ENCODE data around the gene RAB3GAP2.
"Not testable (repeated sequence)": the region's sequence is repeated elsewhere in the genome, so short reads cannot be mapped to it uniquely, and the experiment has no call there.

RAB3GAP2 gene

DNA sequence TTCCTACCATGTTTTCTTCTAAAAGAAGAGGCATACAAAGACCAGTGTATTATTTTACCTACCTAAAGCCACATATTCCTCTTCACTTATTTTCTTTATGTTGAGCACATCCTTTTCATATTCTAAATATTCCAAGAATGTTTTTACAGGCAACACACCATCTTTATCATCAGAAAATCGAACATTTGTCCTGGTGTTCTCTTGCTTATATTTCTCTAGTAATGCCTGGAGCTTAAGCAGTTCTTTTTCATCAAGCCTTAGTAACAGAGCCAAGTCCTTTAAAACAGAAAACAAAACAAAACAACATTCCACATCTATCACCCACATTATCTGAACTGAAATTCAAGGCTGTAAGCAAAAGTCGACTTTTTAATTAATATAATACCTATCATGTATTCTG is 89.6 kb downstream of the RAB3GAP2 start:
- Histone ChIP-seq H3K4me1 (no peaks in the 10 kb centered on the region), H3K27ac (no peak overlapping the region), H3K9me3 (replicated peaks in 1 of 11) (no peaks in the 10 kb centered on the region), H4K20me1 (peaks cover 0 to 3% (median 0%) of the 10 kb centered on the region in 11 experiments; a peak in 3 of 22 replicates), H3K4me3 (no peak overlapping the region), H3K27me3 (no peaks in the 10 kb centered on the region), H3K4me2 (no peak overlapping the region), H3K9ac (no peak overlapping the region), H3K36me3 (peaks cover 66 to 97% (median 75%) of the 10 kb centered on the region in 11 experiments)
- TF ChIP-seq Cebpa-rat (IDR thresholded peaks at IDR 0.05), result no peak

DNA sequence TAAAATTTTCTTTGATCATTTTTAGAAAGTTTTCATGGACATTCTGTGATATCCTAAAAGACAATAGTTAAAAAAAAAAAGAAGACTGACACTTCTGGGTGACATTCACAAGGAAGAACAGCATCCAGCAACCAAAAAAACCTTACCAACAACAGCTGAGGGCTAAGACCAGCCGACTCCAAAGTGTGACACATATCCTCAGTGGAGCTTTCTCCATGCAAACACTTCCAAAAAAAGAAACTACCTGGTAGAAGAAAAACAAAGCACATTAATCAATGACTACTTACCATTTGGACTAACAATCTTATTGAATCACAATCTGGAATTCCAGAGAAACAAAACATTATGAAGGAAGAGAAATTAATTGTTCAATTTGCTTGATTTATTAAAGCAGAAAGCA is 90.1 kb downstream of the RAB3GAP2 start:
- H3K4me3 ChIP-seq, result no peak overlapping the region
- no peaks in the 10 kb centered on the region for H3K9me3 ChIP-seq (replicated peaks in 1 of 11)
- no peak for TF ChIP-seq Cebpa-rat (IDR thresholded peaks at IDR 0.05)
- H3K27ac ChIP-seq, result no peak overlapping the region
- no peak overlapping the region for H3K9ac ChIP-seq
- H3K4me1 ChIP-seq, result no peaks in the 10 kb centered on the region
- H3K36me3 ChIP-seq, result peaks cover 67 to 97% (median 75%) of the 10 kb centered on the region in 11 experiments
- H3K4me2 ChIP-seq, result no peak overlapping the region
- peaks cover 0 to 4% (median 0%) of the 10 kb centered on the region in 11 experiments; a peak in 3 of 22 replicates for H4K20me1 ChIP-seq
- H3K27me3 ChIP-seq, result no peaks in the 10 kb centered on the region

DNA sequence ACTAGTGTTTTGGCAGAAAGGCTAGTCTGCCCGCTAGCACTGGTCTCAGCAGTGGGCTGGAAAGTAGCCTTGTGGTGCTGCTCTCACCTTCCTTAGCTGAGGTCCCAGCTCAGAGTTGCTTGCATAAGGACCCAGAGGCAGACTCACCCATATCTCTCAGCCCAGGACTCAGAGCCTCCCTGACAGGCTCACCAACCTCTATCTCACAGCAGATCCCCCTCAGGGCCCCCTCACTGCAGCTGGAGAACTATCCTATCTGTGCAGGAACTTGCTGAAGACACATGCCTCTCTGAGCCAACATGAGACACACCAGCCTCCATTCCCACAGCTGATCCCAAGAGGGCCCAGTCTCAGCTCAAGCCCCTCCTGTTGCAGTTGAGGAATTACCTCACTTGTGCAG is 95.7 kb downstream of the RAB3GAP2 start:
- no peaks in the 10 kb centered on the region for H3K27me3 ChIP-seq
- no peak overlapping the region for H3K4me3 ChIP-seq
- peaks cover 58 to 98% (median 87%) of the 10 kb centered on the region in 11 experiments for H3K36me3 ChIP-seq
- peaks cover 0 to 10% (median 0%) of the 10 kb centered on the region in 11 experiments; a peak in 5 of 22 replicates for H4K20me1 ChIP-seq
- no peak for TF ChIP-seq Cebpa-rat (IDR thresholded peaks at IDR 0.05)
- no peaks in the 10 kb centered on the region for H3K4me1 ChIP-seq
- H3K4me2 ChIP-seq, result no peak overlapping the region
- H3K27ac ChIP-seq, result no peak overlapping the region
- H3K9me3 ChIP-seq (replicated peaks in 1 of 11), result 0 out of 22 replicates have a peak, but pooled peaks cover 0 to 1% (median 0%) of the 10 kb centered on the region in 11 experiments
- no peak overlapping the region for H3K9ac ChIP-seq

DNA sequence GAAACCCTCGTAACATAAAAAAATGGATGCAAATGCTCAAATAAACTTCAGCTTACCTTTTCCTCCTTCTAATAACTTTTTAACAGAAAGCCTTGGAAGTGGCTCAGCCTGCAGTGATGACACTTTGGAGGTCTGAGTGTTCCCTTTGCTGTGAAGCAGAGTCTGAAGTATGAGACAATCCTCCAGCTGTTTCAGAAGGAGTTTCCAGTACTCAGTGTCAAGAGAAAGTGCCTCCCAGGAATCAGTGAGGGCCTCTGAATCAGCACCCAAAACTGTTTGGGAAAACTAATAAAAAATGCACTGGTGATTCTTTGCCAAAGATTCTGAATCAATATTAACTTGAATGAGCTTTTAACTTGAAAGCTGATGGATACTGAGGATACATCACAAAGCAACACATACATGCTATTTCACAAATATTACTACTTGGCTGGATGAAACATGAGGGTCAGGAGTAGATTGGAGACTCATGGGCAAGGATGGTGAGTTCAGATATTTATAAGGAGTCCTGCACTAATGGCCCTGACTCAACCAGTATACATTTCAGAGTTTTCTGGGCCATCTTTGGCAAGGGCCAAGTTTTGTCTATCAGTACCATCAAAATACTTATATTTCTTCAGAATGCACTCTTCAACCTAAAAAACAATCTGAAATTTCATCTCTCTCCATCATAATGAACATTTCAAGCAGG is 101.3 kb downstream of the RAB3GAP2 start:
- H3K4me1 ChIP-seq, result no peaks in the 10 kb centered on the region
- TF ChIP-seq Cebpa-rat (IDR thresholded peaks at IDR 0.05), result no peak
- H3K9ac ChIP-seq, result no peak overlapping the region
- no peaks in the 10 kb centered on the region for H3K27me3 ChIP-seq
- no peak overlapping the region for H3K4me3 ChIP-seq
- H3K9me3 ChIP-seq (replicated peaks in 1 of 11), result peaks cover 0 to 18% (median 8%) of the 10 kb centered on the region in 11 experiments; a peak in 6 of 22 replicates
- peaks cover 71 to 99% (median 93%) of the 10 kb centered on the region in 11 experiments for H3K36me3 ChIP-seq
- no peak overlapping the region for H3K4me2 ChIP-seq
- H4K20me1 ChIP-seq, result no peaks in the 10 kb centered on the region
- no peak overlapping the region for H3K27ac ChIP-seq

DNA sequence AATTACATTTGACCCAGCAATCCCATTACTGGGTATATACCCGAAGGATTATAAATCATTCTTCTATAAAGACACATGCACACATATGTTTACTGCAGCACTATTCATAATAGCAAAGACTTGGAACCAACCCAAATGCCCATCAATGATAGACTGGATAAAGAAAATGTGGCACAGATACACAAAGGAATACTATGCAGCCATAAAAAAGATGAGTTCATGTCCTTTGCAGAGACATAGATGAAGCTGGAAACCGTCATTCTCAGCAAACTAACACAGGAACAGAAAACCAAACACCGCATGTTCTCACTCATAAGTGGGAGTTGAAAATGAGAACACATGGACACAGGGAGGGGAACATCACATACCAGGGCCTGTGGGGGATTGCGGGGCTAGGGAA is 102.4 kb downstream of the RAB3GAP2 start:
- not testable (repeated sequence) for H3K27me3 ChIP-seq, H3K4me1 ChIP-seq, H3K9ac ChIP-seq, H3K27ac ChIP-seq, H3K4me3 ChIP-seq, H4K20me1 ChIP-seq, H3K4me2 ChIP-seq
- Histone ChIP-seq H3K9me3 (replicated peaks in 1 of 11) (peaks cover 0 to 18% (median 8%) of the 10 kb centered on the region in 11 experiments; a peak in 6 of 22 replicates), H3K36me3 (peaks cover 80 to 100% (median 95%) of the 10 kb centered on the region in 11 experiments)

DNA sequence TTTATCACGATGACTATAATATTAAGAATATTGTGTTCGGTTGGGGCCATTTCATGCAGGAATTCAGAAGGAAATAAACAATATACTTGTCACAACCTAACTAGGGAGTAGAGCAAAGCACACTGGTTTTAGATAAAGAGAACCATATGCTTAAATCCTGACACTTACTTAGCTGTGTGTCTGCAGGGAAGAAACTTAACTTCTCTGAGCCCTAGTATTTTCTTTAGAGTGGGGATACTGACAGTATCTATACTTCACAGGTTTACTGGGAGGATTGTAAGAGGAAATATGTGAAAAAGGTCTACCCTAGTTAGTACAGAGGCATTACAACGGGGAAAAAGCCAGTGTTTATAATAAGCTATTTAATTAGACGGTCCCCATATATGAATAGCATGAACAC is 105.4 kb downstream of the RAB3GAP2 start:
- H4K20me1 ChIP-seq, result no peaks in the 10 kb centered on the region
- H3K9me3 ChIP-seq (replicated peaks in 1 of 11), result peaks cover 0 to 18% (median 8%) of the 10 kb centered on the region in 11 experiments; a peak in 6 of 22 replicates
- H3K27me3 ChIP-seq, result no peaks in the 10 kb centered on the region
- no peak overlapping the region for H3K4me3 ChIP-seq
- no peak overlapping the region for H3K27ac ChIP-seq
- no peak overlapping the region for H3K4me2 ChIP-seq
- TF ChIP-seq Cebpa-rat (IDR thresholded peaks at IDR 0.05), result no peak
- H3K36me3 ChIP-seq, result peaks cover 81 to 97% (median 87%) of the 10 kb centered on the region in 11 experiments
- H3K4me1 ChIP-seq, result no peaks in the 10 kb centered on the region
- H3K9ac ChIP-seq, result no peak overlapping the region

DNA sequence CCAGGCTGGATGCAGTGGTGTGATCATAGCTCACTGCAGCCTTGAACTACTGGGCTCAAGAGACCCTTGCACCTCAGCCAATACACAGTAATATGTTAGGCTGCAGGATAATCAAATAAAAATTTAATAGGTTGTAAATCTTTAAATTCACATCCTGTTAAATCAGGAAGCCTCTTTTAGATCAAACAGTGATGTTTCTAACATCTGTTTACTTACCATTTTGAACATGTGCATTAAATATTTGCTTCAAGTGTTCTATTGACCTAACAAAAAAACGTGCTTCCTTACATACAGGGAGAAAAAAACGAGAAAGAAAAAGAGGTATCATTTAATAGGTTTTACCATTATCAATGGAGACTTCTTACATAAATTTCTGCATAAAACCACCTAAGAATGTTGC is 107.7 kb downstream of the RAB3GAP2 start:
- TF ChIP-seq Cebpa-rat (IDR thresholded peaks at IDR 0.05), result no peak
- peaks cover 77 to 97% (median 87%) of the 10 kb centered on the region in 11 experiments for H3K36me3 ChIP-seq

DNA sequence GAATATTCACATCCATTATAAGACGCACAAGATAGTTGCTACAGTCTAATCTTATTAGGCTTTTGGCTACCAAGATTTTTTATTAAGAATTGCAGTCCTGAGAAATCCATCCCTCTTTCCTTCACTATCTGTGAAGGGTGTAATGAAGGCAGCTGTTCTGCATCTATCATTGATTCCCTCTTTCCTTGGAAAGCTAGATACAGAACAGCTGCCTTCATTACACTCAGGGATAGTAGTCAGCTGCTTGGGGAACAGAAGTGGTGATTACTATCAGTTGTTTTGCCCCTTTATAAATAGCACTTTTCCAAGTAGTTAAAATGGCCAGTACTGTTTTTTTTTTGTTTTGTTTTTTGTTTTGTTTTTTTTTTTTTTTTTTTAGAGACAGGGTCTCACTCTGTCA is 108.1 kb downstream of the RAB3GAP2 start:
- Histone ChIP-seq H3K9ac (no peak overlapping the region), H4K20me1 (no peaks in the 10 kb centered on the region), H3K4me1 (no peaks in the 10 kb centered on the region), H3K9me3 (replicated peaks in 1 of 11) (no peaks in the 10 kb centered on the region), H3K27me3 (no peaks in the 10 kb centered on the region), H3K4me3 (no peak overlapping the region), H3K27ac (no peak overlapping the region), H3K36me3 (peaks cover 77 to 97% (median 87%) of the 10 kb centered on the region in 11 experiments), H3K4me2 (no peak overlapping the region)
- no peak for TF ChIP-seq Cebpa-rat (IDR thresholded peaks at IDR 0.05)

More for the DNA sequence above, 107.7 kb downstream of the RAB3GAP2 start:
- no peaks in the 10 kb centered on the region for H3K4me1 ChIP-seq
- H3K4me3 ChIP-seq, result no peak overlapping the region
- no peak overlapping the region for H3K9ac ChIP-seq
- H3K27me3 ChIP-seq, result no peaks in the 10 kb centered on the region
- no peak overlapping the region for H3K4me2 ChIP-seq
- H3K9me3 ChIP-seq (replicated peaks in 1 of 11), result no peaks in the 10 kb centered on the region
- H3K27ac ChIP-seq, result no peak overlapping the region
- H4K20me1 ChIP-seq, result no peaks in the 10 kb centered on the region

DNA sequence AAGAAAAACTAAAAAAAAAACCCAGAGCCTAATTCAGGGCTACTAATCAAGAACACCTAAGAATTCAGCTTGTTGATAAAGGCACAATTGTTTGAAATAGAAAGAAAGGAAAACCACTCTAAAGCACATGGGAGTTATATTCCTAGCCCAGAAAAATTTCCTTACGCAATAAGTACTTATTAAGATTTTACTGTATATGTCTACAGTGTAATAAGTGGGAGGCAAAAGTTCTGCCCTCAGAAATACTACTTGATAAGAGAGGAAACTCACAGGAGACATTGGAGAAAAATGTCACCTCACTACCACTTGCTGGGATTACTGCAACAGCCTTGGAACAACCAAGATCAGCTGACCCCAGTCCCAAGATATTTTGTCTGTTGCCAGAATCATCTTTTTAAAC is 112.2 kb downstream of the RAB3GAP2 start:
- Histone ChIP-seq H3K4me2 (no peak overlapping the region), H3K27ac (no peak overlapping the region), H4K20me1 (no peaks in the 10 kb centered on the region), H3K9me3 (replicated peaks in 1 of 11) (no peaks in the 10 kb centered on the region), H3K27me3 (no peaks in the 10 kb centered on the region), H3K4me3 (no peak overlapping the region), H3K36me3 (peaks cover 73 to 97% (median 87%) of the 10 kb centered on the region in 11 experiments), H3K4me1 (peaks cover 0 to 17% (median 0%) of the 10 kb centered on the region in 10 experiments; a peak in 3 of 20 replicates), H3K9ac (no peak overlapping the region)
- no peak for TF ChIP-seq Cebpa-rat (IDR thresholded peaks at IDR 0.05)

DNA sequence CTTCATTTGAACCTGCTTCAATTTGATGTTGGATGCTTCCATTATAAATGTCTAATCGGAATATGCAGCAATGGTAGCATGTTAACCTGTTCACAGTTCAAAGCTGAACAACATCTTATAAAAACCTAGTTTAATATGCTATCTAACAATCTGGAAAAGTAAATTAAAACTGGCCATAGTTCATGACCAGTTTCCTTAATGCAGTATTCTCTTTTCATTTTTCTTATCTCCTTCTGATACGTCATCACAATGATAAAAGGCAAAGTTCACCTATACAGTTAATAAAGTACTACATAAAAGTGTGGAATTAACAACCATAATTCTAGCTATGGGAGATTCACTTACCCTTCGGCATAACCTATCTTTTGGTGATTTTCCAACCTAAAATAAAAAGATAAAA is 113.2 kb downstream of the RAB3GAP2 start:
- Histone ChIP-seq H3K9me3 (replicated peaks in 1 of 11) (no peaks in the 10 kb centered on the region), H3K4me2 (no peak overlapping the region), H3K27me3 (no peaks in the 10 kb centered on the region), H4K20me1 (no peaks in the 10 kb centered on the region), H3K4me3 (no peak overlapping the region), H3K4me1 (peaks cover 0 to 17% (median 0%) of the 10 kb centered on the region in 10 experiments; a peak in 3 of 20 replicates), H3K36me3 (peaks cover 73 to 97% (median 87%) of the 10 kb centered on the region in 11 experiments), H3K9ac (no peak overlapping the region), H3K27ac (no peak overlapping the region)
- no peak for TF ChIP-seq Cebpa-rat (IDR thresholded peaks at IDR 0.05)

DNA sequence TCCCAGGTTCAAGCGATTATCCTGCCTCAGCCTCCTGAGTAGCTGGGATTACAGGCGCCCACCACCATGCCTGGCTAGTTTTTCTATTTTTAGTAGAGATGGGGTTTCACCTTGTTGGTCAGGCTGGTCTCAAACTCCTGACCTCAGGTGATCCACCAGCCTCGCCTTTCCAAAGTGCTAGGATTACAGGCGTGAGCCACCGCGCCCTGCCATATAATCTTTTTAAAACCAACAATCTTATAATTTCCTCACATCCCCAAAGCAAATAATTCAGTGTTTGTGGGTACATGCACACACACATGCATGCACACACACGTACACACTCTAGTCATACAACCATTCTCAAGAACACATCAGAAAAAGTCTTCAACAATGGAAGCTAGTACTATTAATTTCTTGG is 113.7 kb downstream of the RAB3GAP2 start:
- not testable (repeated sequence) for H3K9me3 ChIP-seq (replicated peaks in 1 of 11); H4K20me1 ChIP-seq; H3K4me3 ChIP-seq; H3K9ac ChIP-seq; H3K27me3 ChIP-seq; H3K27ac ChIP-seq; H3K4me2 ChIP-seq
- Histone ChIP-seq H3K36me3 (peaks cover 75 to 98% (median 87%) of the 10 kb centered on the region in 11 experiments), H3K4me1 (peaks cover 0 to 17% (median 0%) of the 10 kb centered on the region in 10 experiments; a peak in 3 of 20 replicates)
